Body of pancreas (tissue), 4 donors: Measurements from ENCODE around the gene DHRS1. TPM values are rescaled to one million over a fixed set of nuclear protein-coding genes. Genes with fewer than 3 reads are reported as not detected.

Source experiments
- ATAC-seq: fragments of 150-250 bp; one replicate; pipeline ENCODE4 v1.9.1; 2016
- DNase-seq, 4 donors: peaks; one replicate each; pipeline ENCODE4 v3.0.0-alpha.2; 2019
- H3K27ac ChIP-seq, 4 donors: fragments of 200-600 bp; sonication (generic); 1 replicate in 3 of 4; 2 replicates in 1 of 4; pipeline versions ENCODE4 v1.5.1 to v1.6.1; 2016 to 2019; ENCODE audit warnings: mild to moderate bottlenecking in 1 of 4, mixed read lengths in 1 of 4, moderate library complexity in 1 of 4
- H3K27me3 ChIP-seq, 2 donors: fragments of 200-600 bp; sonication (generic); one replicate each; pipeline ENCODE4 v1.6.0; 2016; ENCODE audit warnings: mild to moderate bottlenecking in 1 of 2
- H3K36me3 ChIP-seq, 2 donors: fragments of 200-600 bp; sonication (generic); replicated peaks in 1 of 2; 2 replicates each; pipeline ENCODE4 v1.5.1; 2016; ENCODE audit warnings: low read depth in 2 of 2; ENCODE audit not compliant: insufficient read depth in 1 of 2
- H3K4me1 ChIP-seq: fragments of 200-600 bp; sonication (generic); one replicate; pipeline ENCODE4 v1.6.0; 2016
- H3K4me3 ChIP-seq, 2 donors: fragments of 200-600 bp; sonication (generic); 1 replicate in 1 of 2; 2 replicates in 1 of 2; pipeline ENCODE4 v1.5.1; 2016 to 2019
- H3K9me3 ChIP-seq, 3 donors: fragments of 200-600 bp; sonication (generic); 1 replicate in 2 of 3; 2 replicates in 1 of 3; pipeline ENCODE4 v1.5.1; 2016
- CTCF ChIP-seq, 7 experiments: fragments of 450-650 bp in 4 of 7; fragments of 200-600 bp in 3 of 7; sonication (generic) in 3 of 7; IDR thresholded peaks; one replicate each; pipeline ENCODE4 v1.5.1; 2016 to 2019; ENCODE audit warnings: antibody characterized with exemption in 7 of 7
- POLR2A ChIP-seq, 3 donors: fragments of 450-650 bp; IDR thresholded peaks; one replicate each; pipeline ENCODE4 v1.6.1; 2016; ENCODE audit warnings: antibody characterized with exemption in 3 of 3, mild to moderate bottlenecking in 2 of 3
- WGBS, 2 donors: methylation state at CpG; one replicate each; pipeline ENCODE4 v1.1.5; 2017; 5-methylcytosine and 5-hydroxymethylcytosine counted together
- intact Hi-C: fragments of 100-400 bp; cut with DNase I; formaldehyde crosslinking; loops from one replicate; pipeline ENCODE4 v1.15.1; 2023
- total RNA-seq, 2 donors: library from RNA; depleted of rRNA; stranded (reverse); fragments of >200 nt; gene quantifications; one replicate each; pipeline ENCODE4 v1.1.0, GENCODE V29; 2016

DHRS1 gene
- total RNA-seq, 2 donors from 2014 or later: 18.8 to 31.4 TPM

DNA sequence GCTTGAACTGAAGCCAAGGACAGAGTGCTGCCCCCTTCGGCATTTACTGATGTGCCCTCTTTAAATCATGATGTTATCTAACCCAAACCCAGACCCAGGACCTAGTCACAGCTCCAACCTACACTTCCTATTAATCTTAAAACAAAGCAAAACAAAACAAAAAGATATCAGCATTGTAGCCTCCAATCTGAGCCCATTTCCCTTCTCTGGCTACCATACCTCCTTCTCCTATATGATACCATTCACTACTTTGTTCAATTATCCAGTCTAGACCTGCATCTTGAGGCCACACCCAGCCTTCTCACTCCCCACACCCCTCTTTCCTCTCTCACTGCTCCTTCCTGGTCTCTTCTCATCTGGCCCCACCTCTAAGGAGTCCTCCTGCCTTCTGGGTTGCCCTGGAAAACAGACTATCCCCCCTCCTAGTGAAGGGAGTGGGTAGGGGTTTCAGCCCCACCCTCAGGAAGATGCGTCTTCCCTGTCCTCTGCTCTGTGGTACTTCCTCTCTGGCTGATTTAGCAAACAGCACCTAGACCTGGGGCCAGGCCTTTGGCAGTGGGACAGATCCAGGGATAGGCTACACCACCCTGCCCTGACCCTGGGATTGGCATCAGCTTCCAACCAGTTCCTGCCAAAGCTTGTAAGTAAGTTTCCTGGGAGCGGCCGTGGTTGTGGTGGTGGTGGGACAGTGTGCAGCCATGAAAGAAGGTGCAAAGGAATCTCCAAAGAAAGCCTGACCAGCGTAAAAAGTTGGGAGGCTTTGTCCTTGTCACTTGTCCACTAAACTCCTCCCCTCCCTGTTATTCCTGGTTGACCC is 15.0 kb upstream of the DHRS1 start:
- intact Hi-C loops: no loop called here
- no peaks in the 10 kb centered on the region for H3K9me3 ChIP-seq
- peak overlapping the region in 1 of 4 donors; percentile 5 for H3K27ac ChIP-seq
- no peaks in the 10 kb centered on the region for H3K27me3 ChIP-seq
- 69 to 77% methylated on average over 5 of the region's 5 CpGs for WGBS, 2 donors
- ATAC-seq (no peak), DNase-seq (no peak)
- no peak for TF ChIP-seq POLR2A (IDR thresholded peaks at IDR 0.05)
- no peak for TF ChIP-seq CTCF (IDR thresholded peaks at IDR 0.05)
- H3K4me3 ChIP-seq: no peak overlapping the region
- H3K4me1 ChIP-seq: peaks cover 35% of the 10 kb centered on the region
- H3K36me3 ChIP-seq: no peaks in the 10 kb centered on the region

DNA sequence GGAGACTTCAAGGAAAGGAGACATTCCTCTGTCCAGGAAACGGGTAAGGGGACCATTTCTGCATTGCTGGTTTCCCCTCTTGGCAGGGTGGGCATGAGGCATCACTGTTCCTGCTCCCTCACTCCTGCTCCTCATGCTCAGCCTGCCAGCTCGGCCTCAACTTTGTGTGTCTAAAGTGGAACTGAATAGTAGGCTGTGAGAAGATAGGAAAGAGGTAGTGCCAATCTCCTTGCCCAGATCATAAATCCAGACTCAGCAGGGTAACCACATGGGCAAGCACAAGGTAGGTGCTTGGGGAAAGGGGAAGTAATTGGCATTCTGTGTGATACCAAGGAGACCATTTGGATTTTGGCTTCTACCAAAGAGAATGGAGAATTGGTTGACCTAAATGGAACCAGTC is 14.3 kb upstream of the DHRS1 start:
- Histone ChIP-seq H3K27me3 (no peaks in the 10 kb centered on the region), H3K4me1 (peaks cover 42% of the 10 kb centered on the region), H3K36me3 (no peaks in the 10 kb centered on the region), H3K9me3 (no peaks in the 10 kb centered on the region), H3K27ac (peak overlapping the region in 1 of 4 donors; percentile 88), H3K4me3 (no peak overlapping the region)
- DNase-seq (no peak), ATAC-seq (no peak)
- intact Hi-C loops: no loop called here
- TF ChIP-seq POLR2A (IDR thresholded peaks at IDR 0.05) (no peak), CTCF (IDR thresholded peaks at IDR 0.05) (no peak)
- 82 to 96% methylated on average over 2 of the region's 2 CpGs for WGBS, 2 donors

GRCh38 chr14:24312736-24313507 is 13.3 kb upstream of the DHRS1 start:
- H3K4me3 ChIP-seq: no peak overlapping the region
- peaks cover 52% of the 10 kb centered on the region for H3K4me1 ChIP-seq
- H3K27ac ChIP-seq: peak overlapping the region in 1 of 4 donors; percentile 88
- H3K9me3 ChIP-seq: no peaks in the 10 kb centered on the region
- H3K27me3 ChIP-seq: no peaks in the 10 kb centered on the region
- DNase-seq (peak in 1 of 4 donors; percentile 72), ATAC-seq (no peak)
- intact Hi-C loops: no loop called here
- no peaks in the 10 kb centered on the region for H3K36me3 ChIP-seq
- 69 to 87% methylated on average over 8 to 9 of the region's 9 CpGs for WGBS, 2 donors
- no peak for TF ChIP-seq POLR2A (IDR thresholded peaks at IDR 0.05)
- TF ChIP-seq CTCF (IDR thresholded peaks at IDR 0.05): no peak

DNA sequence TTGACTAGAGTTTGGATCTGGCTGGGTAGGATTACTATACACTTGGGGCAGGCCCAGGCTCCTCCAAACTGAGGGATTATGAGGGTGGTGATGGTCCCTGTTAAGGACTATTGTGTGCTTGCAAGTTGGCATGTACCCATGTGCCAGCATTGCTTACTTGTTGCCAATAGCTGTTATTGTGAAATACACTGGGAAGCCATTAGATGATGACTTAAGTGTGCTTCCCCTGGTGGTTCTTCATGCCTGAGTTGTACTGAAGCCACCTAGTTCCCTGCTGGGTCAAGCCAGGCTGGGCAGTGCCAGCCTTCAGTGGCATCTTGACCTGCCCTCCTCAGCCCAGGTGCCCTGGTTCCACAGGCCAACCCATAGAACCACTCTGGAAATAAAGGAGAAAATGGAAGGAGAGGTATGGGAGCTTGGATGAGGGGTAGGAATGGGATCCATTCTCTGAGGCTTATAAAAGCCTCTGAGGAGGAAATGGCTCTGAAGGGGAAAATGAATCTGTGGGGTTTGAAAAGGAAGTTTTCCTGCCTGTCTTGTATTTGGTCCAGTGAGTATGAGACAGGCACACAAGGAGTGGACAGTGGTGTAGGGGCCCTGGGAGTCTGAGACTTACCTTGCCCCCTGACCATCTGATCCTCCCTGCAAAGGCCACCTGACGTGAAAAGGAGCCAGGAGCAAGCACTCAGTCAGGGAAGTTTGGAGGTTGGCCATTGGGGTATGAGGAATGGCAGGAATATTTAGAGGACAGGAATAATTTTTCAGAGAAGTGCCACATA is 12.4 kb upstream of the DHRS1 start:
- no peak overlapping the region for H3K4me3 ChIP-seq
- H3K9me3 ChIP-seq: no peaks in the 10 kb centered on the region
- H3K4me1 ChIP-seq: peaks cover 61% of the 10 kb centered on the region
- ATAC-seq (no peak), DNase-seq (peak in 1 of 4 donors; percentile 56)
- intact Hi-C loops: no loop called here
- no peaks in the 10 kb centered on the region for H3K27me3 ChIP-seq
- TF ChIP-seq CTCF (IDR thresholded peaks at IDR 0.05) (no peak), POLR2A (IDR thresholded peaks at IDR 0.05) (no peak)
- WGBS, 2 donors: 80 to 88% methylated on average over 1 of the region's 1 CpG
- H3K27ac ChIP-seq: peak overlapping the region; percentile 79 to 91 (median 86)
- no peaks in the 10 kb centered on the region for H3K36me3 ChIP-seq
